Tibial nerve (tissue), 4 donors: ENCODE data around the gene AVEN. TPM values are rescaled to one million over a fixed set of nuclear protein-coding genes. Genes with fewer than 3 reads are reported as not detected.

Source experiments
- DNase-seq, 2 donors: peaks; one replicate each; pipeline ENCODE4 v3.0.0-alpha.2; 2019; ENCODE audit warnings: low spot score in 2 of 2
- H3K27ac ChIP-seq, 4 donors: fragments of 200-600 bp; sonication (generic) in 3 of 4; one replicate each; pipeline ENCODE4 v1.5.1; 2017 to 2019; ENCODE audit warnings: mild to moderate bottlenecking in 1 of 4
- H3K27me3 ChIP-seq, 2 donors: fragments of 200-600 bp; sonication (generic) in 1 of 2; one replicate each; pipeline versions ENCODE4 v1.5.1 to v1.6.0; 2017 to 2019
- H3K36me3 ChIP-seq, 3 donors: fragments of 200-600 bp; sonication (generic); one replicate each; pipeline ENCODE4 v1.5.1; 2018 to 2019
- H3K4me1 ChIP-seq, 4 donors: fragments of 200-600 bp; sonication (generic) in 3 of 4; one replicate each; pipeline ENCODE4 v1.5.1; 2017 to 2019
- H3K4me3 ChIP-seq, 4 donors: fragments of 200-600 bp; sonication (generic) in 3 of 4; one replicate each; pipeline ENCODE4 v1.5.1; 2017 to 2019; ENCODE audit warnings: mild to moderate bottlenecking in 1 of 4, moderate library complexity in 1 of 4
- H3K9me3 ChIP-seq, 4 donors: fragments of 200-600 bp; sonication (generic) in 3 of 4; one replicate each; pipeline ENCODE4 v1.5.1; 2017 to 2019
- CTCF ChIP-seq, 5 experiments: fragments of 200-600 bp in 3 of 5; fragments of 450-650 bp in 2 of 5; sonication (generic) in 3 of 5; IDR thresholded peaks; one replicate each; pipeline ENCODE4 v1.5.1; 2016 to 2019; ENCODE audit warnings: antibody characterized with exemption in 5 of 5, mild to moderate bottlenecking in 3 of 5, moderate library complexity in 2 of 5
- EP300 ChIP-seq, 2 donors: sonication (generic); formaldehyde crosslinking; IDR thresholded peaks; one replicate each; pipeline ENCODE4 v1.6.1; 2017; ENCODE audit warnings: antibody characterized with exemption in 2 of 2, mild to moderate bottlenecking in 1 of 2
- POLR2A ChIP-seq, 2 donors: fragments of 450-650 bp; IDR thresholded peaks; one replicate each; pipeline ENCODE4 v1.6.1; 2017; ENCODE audit warnings: antibody characterized with exemption in 2 of 2, mild to moderate bottlenecking in 2 of 2, moderate library complexity in 2 of 2
- WGBS, 2 donors: methylation state at CpG; one replicate each; pipeline ENCODE4 v1.1.5; 2018; 5-methylcytosine and 5-hydroxymethylcytosine counted together
- total RNA-seq, 4 donors: library from RNA; depleted of rRNA; stranded (reverse); fragments of >200 nt; gene quantifications; one replicate each; pipeline ENCODE4 v1.1.0, GENCODE V29; 2016

AVEN gene
- total RNA-seq, 4 donors from 2014 or later, result 14.9 to 34.8 (median 25.5) TPM

GRCh38 chr15:33959844-33960548 is 79.0 kb downstream of the AVEN start:
- H3K9me3 ChIP-seq, result no peaks in the 10 kb centered on the region
- H3K4me3 ChIP-seq, result no peak overlapping the region
- TF ChIP-seq EP300 (IDR thresholded peaks at IDR 0.05) (no peak), CTCF (IDR thresholded peaks at IDR 0.05) (no peak), POLR2A (IDR thresholded peaks at IDR 0.05) (no peak)
- H3K4me1 ChIP-seq, result no peaks in the 10 kb centered on the region
- H3K36me3 ChIP-seq, result no peaks in the 10 kb centered on the region
- WGBS, 2 donors, result 59 to 68% methylated on average over 7 of the region's 7 CpGs
- no peak for DNase-seq
- H3K27me3 ChIP-seq, result no peaks in the 10 kb centered on the region
- no peak overlapping the region for H3K27ac ChIP-seq

GRCh38 chr15:33956397-33956796 is 82.6 kb downstream of the AVEN start:
- WGBS, 2 donors, result 60 to 73% methylated on average over 1 of the region's 1 CpG
- Histone ChIP-seq H3K4me1 (no peaks in the 10 kb centered on the region), H3K9me3 (peaks cover 0 to 7% (median 0%) of the 10 kb centered on the region in 4 donors), H3K27me3 (no peaks in the 10 kb centered on the region), H3K4me3 (no peak overlapping the region), H3K27ac (no peak overlapping the region), H3K36me3 (no peaks in the 10 kb centered on the region)
- DNase-seq, result no peak
- TF ChIP-seq EP300 (IDR thresholded peaks at IDR 0.05) (no peak), CTCF (IDR thresholded peaks at IDR 0.05) (no peak), POLR2A (IDR thresholded peaks at IDR 0.05) (no peak)

- no peak for DNase-seq
- no peaks in the 10 kb centered on the region for H3K36me3 ChIP-seq
- no peak for TF ChIP-seq CTCF (IDR thresholded peaks at IDR 0.05)
- no peak for TF ChIP-seq EP300 (IDR thresholded peaks at IDR 0.05)
- TF ChIP-seq POLR2A (IDR thresholded peaks at IDR 0.05), result no peak
- H3K4me1 ChIP-seq, result no peaks in the 10 kb centered on the region
- no peak overlapping the region for H3K4me3 ChIP-seq
- no peak overlapping the region for H3K27ac ChIP-seq
- 77 to 82% methylated on average over 10 of the region's 10 CpGs for WGBS, 2 donors
- peaks cover 0 to 7% (median 0%) of the 10 kb centered on the region in 4 donors for H3K9me3 ChIP-seq
- H3K27me3 ChIP-seq, result no peaks in the 10 kb centered on the region
Measured at GRCh38 chr15:33955945-33956344, 83.1 kb downstream of the AVEN start.

GRCh38 chr15:33946152-33946551 is 92.9 kb downstream of the AVEN start:
- no peak for DNase-seq
- no peaks in the 10 kb centered on the region for H3K9me3 ChIP-seq
- H3K4me3 ChIP-seq, result no peak overlapping the region
- H3K27me3 ChIP-seq, result no peaks in the 10 kb centered on the region
- H3K36me3 ChIP-seq, result peaks cover 0 to 7% (median 0%) of the 10 kb centered on the region in 3 donors
- H3K27ac ChIP-seq, result no peak overlapping the region
- 87 to 93% methylated on average over 1 of the region's 1 CpG for WGBS, 2 donors
- TF ChIP-seq EP300 (IDR thresholded peaks at IDR 0.05) (no peak), POLR2A (IDR thresholded peaks at IDR 0.05) (no peak), CTCF (IDR thresholded peaks at IDR 0.05) (no peak)
- no peaks in the 10 kb centered on the region for H3K4me1 ChIP-seq

GRCh38 chr15:33941279-33942063 is 97.5 kb downstream of the AVEN start:
- Histone ChIP-seq H3K9me3 (no peaks in the 10 kb centered on the region), H3K27ac (no peak overlapping the region), H3K4me1 (no peaks in the 10 kb centered on the region), H3K36me3 (peaks cover 0 to under 1% (median 0%) of the 10 kb centered on the region in 3 donors), H3K27me3 (no peaks in the 10 kb centered on the region), H3K4me3 (no peak overlapping the region)
- 80 to 82% methylated on average over 4 of the region's 4 CpGs for WGBS, 2 donors
- TF ChIP-seq EP300 (IDR thresholded peaks at IDR 0.05), result no peak
- TF ChIP-seq CTCF (IDR thresholded peaks at IDR 0.05), result no peak
- TF ChIP-seq POLR2A (IDR thresholded peaks at IDR 0.05), result no peak
- no peak for DNase-seq
